ENCODE measurements around the gene TMEM47.

- TF ChIP-seq CTCF (IDR thresholded peaks at IDR 0.05 in 4 of 5, conservative IDR thresholded peaks at IDR 0.05 in 1 of 5) (no peak), POLR2A (IDR thresholded peaks at IDR 0.05) (no peak)
These were observed 70.7 kb downstream of the TMEM47 start for GRCh38 chrX:34586346-34586911.

Measured in gastrocnemius medialis (tissue), 4 donors.